ENCODE measurements around the gene ANKRD29. TPM values are rescaled to one million over a fixed set of nuclear protein-coding genes. Genes with fewer than 3 reads are reported as not detected.

ANKRD29 gene
- total and polyA plus RNA-seq, 2 donors (not counting 3 experiments of a cell fraction or from before 2014, with no cell fraction given) = 0.03 to 2.6 TPM

GRCh38 chr18:23605941-23606340 lies 56.8 kb downstream of the ANKRD29 start:
- no peak overlapping the region for H2AFZ ChIP-seq (ENCODE audit: low read depth, low read length)
- H3K4me2 ChIP-seq (ENCODE audit: insufficient read depth, low read length) = no peak overlapping the region
- DNase-seq (ENCODE audit: low read depth, low spot score) (no peak), FAIRE-seq (no peak)
- no peak overlapping the region for H3K9ac ChIP-seq (replicated peaks; ENCODE audit: extremely low read depth, insufficient read depth, low read length)
- intact Hi-C loops (cut with micrococcal nuclease) = no loop called here
- no peak overlapping the region for H3K4me3 ChIP-seq (replicated peaks in 1 of 3; ENCODE audit: insufficient read depth in 1 of 3, low read depth in 1 of 3, low read length in 3 of 3)
- no peaks in the 10 kb centered on the region for H3K79me2 ChIP-seq (ENCODE audit: control insufficient read depth, insufficient read depth, low read length)
- H3K9me1 ChIP-seq (replicated peaks; ENCODE audit: control insufficient read depth, extremely low read depth, insufficient read depth, low read length) = no peaks in the 10 kb centered on the region
- no peaks in the 10 kb centered on the region for H3K36me3 ChIP-seq (ENCODE audit: control insufficient read depth in 2 of 2, extremely low read depth in 1 of 2, insufficient read depth in 2 of 2, low read length in 2 of 2)
- no peak for TF ChIP-seq EZH2 (IDR thresholded peaks at IDR 0.05; ENCODE audit: borderline replicate concordance, low read depth, low read length, severe bottlenecking)
- no peak for TF ChIP-seq MYC (IDR thresholded peaks at IDR 0.05; ENCODE audit: low read depth, low read length)
- TF ChIP-seq POLR2A (IDR thresholded peaks at IDR 0.05; ENCODE audit: low read depth, low read length) = no peak
- no peak for TF ChIP-seq JUN (IDR thresholded peaks at IDR 0.05; ENCODE audit: borderline replicate concordance, insufficient read depth, insufficient read length, low read depth)
- no peak for TF ChIP-seq GATA2 (IDR thresholded peaks at IDR 0.05; ENCODE audit: insufficient read depth, insufficient read length, low read depth, low read length)
- TF ChIP-seq, protein P1, sequence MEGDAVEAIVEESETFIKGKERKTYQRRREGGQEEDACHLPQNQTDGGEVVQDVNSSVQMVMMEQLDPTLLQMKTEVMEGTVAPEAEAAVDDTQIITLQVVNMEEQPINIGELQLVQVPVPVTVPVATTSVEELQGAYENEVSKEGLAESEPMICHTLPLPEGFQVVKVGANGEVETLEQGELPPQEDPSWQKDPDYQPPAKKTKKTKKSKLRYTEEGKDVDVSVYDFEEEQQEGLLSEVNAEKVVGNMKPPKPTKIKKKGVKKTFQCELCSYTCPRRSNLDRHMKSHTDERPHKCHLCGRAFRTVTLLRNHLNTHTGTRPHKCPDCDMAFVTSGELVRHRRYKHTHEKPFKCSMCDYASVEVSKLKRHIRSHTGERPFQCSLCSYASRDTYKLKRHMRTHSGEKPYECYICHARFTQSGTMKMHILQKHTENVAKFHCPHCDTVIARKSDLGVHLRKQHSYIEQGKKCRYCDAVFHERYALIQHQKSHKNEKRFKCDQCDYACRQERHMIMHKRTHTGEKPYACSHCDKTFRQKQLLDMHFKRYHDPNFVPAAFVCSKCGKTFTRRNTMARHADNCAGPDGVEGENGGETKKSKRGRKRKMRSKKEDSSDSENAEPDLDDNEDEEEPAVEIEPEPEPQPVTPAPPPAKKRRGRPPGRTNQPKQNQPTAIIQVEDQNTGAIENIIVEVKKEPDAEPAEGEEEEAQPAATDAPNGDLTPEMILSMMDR (IDR thresholded peaks at IDR 0.05; ENCODE audit: extremely low read depth in 1 of 2, insufficient read depth in 1 of 2, low read depth in 1 of 2, low read length in 2 of 2) = no peak
- TF ChIP-seq MAX (IDR thresholded peaks at IDR 0.05; ENCODE audit: insufficient read depth, insufficient read length) = no peak
- no peak for TF ChIP-seq POLR2AphosphoS5 (IDR thresholded peaks at IDR 0.05; ENCODE audit: insufficient read depth, low read depth, low read length)
- TF ChIP-seq FOS (IDR thresholded peaks at IDR 0.05; ENCODE audit: borderline replicate concordance, insufficient read depth, low read length) = no peak
- H3K27me3 ChIP-seq (ENCODE audit: control insufficient read depth in 2 of 2, insufficient read depth in 2 of 2, low read length in 2 of 2) = peaks cover 11 to 24% of the 10 kb centered on the region in 2 experiments
- BruUV-seq (replicated peaks) = no TSS peak
- dilution Hi-C loops (cut with MboI; ENCODE audit: extremely low pct_ligation_motif_present, low sequenced_read_pairs) = loop anchor here (25.0 kb wide), 1 partner anchor 506 kb away; no protein-coding TSS in a partner anchor
- no peaks in the 10 kb centered on the region for H3K9me3 ChIP-seq (replicated peaks; ENCODE audit: control insufficient read depth, insufficient read depth, low read length)
- H3K27ac ChIP-seq (ENCODE audit: insufficient read depth, low read depth, low read length) = no peak overlapping the region
- ChIA-PET POLR2A (no interaction called here), CTCF (interaction anchor here (1.1 kb wide), 1 partner anchor 18 kb away, joined by 3 read pairs; no protein-coding TSS in a partner anchor)
- no peaks in the 10 kb centered on the region for H3K4me1 ChIP-seq (ENCODE audit: control insufficient read depth, extremely low read depth, insufficient read depth, low read length)
- H4K20me1 ChIP-seq (replicated peaks; ENCODE audit: control insufficient read depth, extremely low read depth, insufficient read depth, low read length) = no peaks in the 10 kb centered on the region
